GM18870 (cell line): Measurements from ENCODE around the gene LIMK1.

ENCODE experiments used
- ATAC-seq: cut with Tn5 transposase; IDR thresholded peaks from one replicate; pipeline ENCODE4 v1.9.1; 2021; ENCODE audit warnings: moderate library complexity; ENCODE audit not compliant: unreplicated experiment

Gene LIMK1

DNA sequence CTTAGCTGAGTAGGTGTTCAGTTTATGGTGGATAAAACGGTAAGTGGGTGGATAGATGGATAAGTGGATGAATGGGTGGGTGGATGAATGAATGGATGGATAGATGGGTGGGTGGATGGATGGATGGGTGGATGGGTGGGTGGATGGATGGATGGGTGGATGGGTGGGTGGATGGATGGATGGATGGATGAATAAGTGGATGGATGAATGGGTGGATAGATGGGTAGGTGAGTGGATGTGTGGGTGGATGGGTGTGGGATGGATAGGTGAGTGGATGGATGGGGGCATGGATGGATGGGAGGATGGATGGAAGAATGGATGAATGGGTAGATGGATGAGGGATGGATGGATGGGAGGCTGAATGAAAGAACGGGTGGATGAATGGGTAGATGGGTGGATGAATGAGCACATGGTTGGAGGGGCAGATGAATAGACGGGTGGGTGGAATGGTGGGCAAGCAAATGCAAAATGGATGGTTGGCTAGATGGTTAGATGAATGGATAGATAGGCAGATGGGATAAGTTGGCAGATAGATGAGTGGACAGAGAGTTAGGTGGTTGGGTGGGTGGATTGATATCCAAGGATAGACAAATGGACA is 29.9 kb upstream of the LIMK1 start:
- no peak for ATAC-seq

DNA sequence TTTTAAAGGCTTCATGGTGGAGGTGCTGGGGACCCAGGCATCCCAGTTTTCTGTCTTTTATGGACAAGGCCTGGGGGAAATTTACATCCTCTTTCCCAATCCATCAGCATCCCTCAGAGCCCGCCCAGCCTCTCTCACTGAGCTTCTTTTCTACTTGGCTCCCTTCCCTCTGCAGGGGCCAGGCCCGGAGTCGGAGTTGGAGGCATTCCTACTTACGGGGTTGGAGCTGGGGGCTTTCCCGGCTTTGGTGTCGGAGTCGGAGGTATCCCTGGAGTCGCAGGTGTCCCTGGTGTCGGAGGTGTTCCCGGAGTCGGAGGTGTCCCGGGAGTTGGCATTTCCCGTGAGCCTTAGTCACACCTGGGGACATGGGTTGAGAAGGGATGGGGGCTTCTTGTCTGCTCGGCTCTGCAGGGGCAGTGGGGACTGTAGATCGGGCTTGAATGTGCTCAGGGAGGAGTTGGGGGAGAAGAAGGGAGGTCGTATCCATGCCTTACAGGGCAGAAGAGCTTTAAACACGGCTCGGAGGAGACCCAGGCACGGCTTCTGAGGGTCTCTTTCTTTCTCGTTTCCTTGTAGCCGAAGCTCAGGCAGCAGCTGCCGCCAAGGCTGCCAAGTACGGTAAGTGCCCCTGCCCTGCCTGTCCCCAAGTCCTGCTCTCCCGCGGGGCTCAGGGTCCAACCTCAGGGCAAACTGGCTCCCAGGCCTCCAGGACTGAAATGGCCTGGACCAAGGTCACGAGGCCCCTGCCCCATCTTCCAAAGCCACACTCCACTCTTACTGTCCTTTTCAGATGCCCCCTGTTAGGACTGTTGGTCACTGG is 27.3 kb upstream of the LIMK1 start:
- ATAC-seq, result no peak

DNA sequence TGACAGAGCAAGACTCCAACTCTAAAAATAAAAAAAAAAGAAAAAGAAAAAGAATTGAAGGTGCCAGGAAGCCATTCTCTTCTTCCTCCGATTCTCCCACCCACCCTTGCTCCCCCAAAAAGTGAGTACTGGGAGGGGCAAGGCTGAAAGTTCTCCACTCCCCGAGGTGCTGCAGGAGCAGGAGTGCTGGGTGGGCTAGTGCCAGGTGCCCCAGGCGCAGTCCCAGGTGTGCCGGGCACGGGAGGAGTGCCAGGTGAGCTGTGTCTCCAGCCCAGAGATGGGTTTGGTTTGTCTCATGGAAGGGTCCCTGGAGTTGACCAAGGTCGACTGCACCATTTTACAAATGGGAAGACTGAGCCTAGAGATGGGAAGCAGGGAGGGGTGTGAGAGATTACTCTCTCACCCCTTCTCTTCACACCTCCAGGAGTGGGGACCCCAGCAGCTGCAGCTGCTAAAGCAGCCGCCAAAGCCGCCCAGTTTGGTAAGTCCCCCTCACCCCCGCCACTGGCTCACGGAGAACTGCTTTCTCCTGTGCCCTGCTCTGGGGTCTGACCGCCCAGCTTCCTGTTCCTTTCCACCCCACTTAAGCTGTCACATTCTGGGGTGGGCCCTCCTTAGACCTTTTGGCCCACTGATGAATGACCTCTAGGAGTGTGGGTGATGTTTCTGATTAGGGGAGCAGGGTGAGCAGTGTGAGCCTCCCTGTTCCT is 26.2 kb upstream of the LIMK1 start:
- ATAC-seq, result no peak

DNA sequence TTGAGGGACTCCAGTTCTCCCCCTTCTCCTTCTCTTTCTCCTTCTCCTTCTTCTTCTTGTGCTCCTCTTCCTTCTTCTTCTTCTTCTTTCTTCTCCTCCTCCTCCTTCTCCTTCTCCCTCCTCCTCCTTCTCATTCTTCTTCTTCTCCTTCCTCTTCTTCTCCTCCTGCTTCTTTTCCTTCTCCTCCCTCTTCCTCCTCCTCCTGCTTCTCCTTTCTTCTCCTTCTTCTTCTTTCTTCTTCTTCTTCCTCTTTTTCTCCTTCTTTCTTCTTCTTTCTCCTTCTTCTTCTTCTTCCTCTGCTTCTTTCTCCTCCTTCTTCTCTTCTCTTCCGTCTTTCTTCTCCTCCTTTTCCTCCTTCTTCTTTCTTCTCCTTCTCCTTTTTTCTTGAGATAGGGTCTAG is 25.6 kb upstream of the LIMK1 start:
- ATAC-seq, result no peak

DNA sequence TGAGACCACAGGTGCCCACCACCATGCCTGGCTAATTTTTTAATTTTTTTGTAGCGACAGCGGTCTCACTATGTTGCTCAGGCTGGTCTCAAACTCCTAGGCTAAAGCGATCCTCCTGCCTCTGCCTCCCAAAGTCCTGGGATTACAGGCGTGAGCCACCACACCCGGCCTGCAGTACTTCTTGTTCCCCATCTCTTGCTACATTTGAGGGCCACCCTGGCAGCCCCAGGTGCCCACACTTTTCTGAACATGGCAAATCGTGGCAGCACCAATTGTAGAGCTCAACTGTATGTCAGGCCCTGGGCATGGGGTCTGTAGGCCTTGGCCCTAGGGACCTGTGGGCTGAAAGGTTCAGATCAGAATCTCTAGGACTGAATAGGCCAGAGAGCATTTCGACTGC is 25.1 kb upstream of the LIMK1 start:
- no peak for ATAC-seq

DNA sequence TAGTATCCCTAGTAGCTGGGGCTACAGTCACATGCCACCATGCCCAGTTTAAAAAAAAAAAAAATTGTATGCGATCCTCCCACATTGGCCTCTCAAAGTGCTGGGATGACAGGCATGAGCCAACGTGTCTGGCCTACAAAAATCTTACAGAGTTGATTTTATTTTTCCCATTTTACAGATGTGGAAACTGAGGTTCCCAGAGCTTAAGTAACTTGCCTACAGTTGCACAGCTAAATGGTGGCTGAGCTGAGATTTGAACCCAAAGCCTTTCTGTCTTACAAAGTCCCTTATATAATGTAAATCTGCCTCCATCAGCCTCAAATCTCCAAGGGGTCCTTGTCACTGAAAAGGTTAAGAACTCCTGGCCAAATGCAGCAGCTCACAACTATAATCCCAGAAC is 24.6 kb upstream of the LIMK1 start:
- no peak for ATAC-seq

DNA sequence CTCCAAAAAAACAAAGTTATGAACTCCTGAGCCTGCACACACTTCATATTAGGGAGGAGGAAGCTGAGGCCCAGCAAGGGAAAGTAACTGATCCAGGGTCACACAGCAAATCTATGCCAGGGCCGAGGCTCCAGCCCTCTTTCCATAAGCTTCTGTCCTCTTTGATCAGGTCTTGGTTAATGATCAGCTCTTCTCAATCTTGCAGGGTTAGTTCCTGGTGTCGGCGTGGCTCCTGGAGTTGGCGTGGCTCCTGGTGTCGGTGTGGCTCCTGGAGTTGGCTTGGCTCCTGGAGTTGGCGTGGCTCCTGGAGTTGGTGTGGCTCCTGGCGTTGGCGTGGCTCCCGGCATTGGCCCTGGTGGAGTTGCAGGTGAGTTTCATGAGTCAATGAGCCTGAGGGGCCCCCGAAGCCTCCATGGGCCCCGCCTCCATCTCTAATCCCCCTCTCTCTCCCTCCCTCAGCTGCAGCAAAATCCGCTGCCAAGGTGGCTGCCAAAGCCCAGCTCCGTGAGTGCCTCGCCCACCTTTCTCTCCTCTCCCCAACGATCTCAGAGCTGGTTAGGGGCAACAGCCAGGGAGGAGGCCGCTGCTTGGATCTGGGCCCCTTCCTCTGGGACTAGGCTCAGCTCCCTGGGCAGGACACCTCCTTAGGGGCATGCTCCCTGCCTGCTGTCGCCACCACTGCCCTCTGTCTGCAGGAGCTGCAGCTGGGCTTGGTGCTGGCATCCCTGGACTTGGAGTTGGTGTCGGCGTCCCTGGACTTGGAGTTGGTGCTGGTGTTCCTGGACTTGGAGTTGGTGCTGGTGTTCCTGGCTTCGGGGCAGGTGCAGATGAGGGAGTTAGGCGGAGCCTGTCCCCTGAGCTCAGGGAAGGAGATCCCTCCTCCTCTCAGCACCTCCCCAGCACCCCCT is 23.7 kb upstream of the LIMK1 start:
- no peak for ATAC-seq

DNA sequence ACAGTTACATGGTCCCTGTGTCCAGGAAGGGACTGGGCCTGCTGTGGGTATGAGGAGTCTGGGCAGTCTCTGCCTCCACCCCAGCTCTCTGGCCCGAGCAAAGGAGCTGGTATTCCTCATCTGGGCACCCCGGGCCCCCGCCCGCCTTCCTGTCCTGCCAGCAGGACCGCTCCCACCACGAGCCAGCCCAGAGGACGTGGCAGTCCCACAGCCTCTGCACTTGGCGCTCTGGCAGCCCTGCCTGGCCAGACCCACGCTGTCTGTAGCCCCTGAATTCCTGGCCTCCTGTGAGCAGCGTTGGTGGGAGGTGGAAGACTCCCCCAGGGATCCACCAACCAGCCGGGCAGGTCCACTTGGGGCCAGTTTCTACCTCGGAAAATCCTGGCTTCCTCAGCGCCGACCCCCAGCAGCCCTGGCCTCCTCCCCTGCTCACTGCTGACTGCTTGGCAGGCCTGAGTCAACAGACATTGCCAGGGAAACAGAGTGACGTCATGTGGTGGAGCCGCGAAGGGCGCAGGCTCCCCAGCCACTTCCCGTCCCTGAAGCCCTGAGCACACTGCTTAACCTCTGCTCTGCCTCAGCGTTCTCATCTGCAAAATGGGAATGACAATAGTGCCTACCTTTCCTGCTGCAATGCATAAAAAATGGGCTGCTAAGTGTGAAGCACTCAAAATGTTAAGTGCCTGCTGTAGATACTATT is 21.6 kb upstream of the LIMK1 start:
- ATAC-seq, result no peak

DNA sequence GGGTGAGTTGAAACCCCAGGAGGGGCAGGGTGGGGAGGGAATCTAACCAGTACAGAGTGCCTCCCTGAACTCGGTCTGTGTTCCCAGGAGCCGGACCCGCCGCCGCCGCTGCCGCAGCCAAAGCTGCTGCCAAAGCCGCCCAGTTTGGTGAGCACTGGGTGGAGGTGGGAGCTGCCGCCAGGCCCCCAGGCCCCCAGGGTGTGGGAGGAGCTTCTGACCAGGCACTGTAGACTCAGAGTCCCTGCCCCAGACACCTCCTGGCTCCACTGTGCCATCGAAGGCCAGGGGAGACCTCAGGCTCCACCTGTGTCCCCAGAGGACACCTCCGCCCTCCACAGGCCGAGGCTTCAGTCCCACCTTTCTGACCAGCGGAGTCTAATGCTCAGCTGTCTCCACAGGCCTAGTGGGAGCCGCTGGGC is 20.4 kb upstream of the LIMK1 start:
- ATAC-seq, result no peak

DNA sequence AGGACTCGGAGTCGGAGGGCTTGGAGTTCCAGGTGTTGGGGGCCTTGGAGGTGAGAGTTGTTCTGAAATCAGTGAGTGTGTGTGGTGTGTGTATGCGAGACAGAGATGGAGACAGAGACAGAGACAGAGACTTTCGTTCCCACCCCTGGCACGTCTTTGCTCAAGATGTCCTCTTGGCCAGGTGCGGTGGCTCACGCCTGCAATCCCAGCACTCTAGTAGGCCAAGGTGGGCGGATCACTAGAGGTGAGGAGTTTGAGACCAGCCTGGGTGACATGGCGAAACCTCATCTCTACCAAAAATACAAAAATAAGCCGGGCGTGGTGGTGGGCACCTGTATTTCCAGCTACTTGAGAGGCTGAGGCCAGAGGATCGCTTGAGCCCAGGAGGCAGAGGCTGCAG is 20.0 kb upstream of the LIMK1 start:
- ATAC-seq, result no peak

DNA sequence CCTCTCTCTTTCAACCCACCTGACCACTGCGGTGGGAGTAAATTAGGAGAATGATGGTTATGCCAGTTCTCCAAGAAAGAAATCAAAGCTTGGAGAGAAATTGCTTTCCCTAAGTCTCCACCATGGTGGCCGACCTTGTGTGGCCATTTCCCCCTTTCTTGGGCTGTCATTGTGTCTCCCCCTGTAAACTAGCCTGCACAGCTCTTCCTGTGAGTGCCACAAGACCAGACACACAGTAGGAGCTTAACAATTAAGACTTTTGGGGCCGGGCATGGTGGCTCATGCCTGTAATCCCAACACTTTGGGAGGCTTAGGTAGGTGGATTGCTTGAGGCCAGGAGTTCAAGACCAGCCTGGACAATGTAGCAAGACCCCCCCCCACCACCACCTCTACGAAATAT is 18.9 kb upstream of the LIMK1 start:
- ATAC-seq, result no peak

DNA sequence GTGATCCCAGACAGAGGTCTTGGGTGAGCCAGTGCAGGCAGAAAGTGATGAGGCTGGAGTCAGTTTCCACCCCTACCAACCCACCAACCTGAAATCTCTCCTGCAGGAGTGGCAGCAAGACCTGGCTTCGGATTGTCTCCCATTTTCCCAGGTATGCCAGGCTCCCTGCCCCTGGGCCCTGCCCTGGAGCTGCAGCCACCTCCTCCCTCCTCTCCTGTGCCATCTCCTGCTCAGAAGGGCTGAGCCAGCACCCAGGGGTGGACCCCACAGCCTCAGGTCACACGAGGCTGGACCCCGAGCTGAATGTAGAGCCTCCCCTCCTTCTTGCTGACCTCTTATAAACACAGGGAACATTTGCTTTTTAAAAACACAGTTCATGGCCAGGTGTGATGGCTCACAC is 17.0 kb upstream of the LIMK1 start:
- no peak for ATAC-seq

DNA sequence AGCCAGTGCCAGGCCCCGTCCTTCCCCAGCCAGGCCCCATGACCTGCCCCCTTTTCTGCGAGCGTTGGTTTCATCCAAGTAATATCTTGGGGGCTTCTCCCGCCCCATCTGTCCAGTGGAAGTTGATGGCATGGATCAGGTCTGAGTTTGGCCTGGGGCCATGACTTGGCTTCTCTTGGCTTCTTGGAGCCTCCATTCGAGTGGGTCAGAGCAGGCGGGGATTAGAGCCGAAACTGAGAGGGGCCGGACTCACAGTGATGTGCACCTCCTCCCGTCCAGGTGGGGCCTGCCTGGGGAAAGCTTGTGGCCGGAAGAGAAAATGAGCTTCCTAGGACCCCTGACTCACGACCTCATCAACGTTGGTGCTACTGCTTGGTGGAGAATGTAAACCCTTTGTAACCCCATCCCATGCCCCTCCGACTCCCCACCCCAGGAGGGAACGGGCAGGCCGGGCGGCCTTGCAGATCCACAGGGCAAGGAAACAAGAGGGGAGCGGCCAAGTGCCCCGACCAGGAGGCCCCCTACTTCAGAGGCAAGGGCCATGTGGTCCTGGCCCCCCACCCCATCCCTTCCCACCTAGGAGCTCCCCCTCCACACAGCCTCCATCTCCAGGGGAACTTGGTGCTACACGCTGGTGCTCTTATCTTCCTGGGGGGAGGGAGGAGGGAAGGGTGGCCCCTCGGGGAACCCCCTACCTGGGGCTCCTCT is 15.1 kb upstream of the LIMK1 start:
- ATAC-seq, result no peak

DNA sequence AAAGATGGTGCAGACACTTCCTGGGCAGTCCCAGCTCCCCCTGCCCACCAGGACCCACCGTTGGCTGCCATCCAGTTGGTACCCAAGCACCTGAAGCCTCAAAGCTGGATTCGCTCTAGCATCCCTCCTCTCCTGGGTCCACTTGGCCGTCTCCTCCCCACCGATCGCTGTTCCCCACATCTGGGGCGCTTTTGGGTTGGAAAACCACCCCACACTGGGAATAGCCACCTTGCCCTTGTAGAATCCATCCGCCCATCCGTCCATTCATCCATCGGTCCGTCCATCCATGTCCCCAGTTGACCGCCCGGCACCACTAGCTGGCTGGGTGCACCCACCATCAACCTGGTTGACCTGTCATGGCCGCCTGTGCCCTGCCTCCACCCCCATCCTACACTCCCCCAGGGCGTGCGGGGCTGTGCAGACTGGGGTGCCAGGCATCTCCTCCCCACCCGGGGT is 14.5 kb upstream of the LIMK1 start:
- ATAC-seq, result no peak

DNA sequence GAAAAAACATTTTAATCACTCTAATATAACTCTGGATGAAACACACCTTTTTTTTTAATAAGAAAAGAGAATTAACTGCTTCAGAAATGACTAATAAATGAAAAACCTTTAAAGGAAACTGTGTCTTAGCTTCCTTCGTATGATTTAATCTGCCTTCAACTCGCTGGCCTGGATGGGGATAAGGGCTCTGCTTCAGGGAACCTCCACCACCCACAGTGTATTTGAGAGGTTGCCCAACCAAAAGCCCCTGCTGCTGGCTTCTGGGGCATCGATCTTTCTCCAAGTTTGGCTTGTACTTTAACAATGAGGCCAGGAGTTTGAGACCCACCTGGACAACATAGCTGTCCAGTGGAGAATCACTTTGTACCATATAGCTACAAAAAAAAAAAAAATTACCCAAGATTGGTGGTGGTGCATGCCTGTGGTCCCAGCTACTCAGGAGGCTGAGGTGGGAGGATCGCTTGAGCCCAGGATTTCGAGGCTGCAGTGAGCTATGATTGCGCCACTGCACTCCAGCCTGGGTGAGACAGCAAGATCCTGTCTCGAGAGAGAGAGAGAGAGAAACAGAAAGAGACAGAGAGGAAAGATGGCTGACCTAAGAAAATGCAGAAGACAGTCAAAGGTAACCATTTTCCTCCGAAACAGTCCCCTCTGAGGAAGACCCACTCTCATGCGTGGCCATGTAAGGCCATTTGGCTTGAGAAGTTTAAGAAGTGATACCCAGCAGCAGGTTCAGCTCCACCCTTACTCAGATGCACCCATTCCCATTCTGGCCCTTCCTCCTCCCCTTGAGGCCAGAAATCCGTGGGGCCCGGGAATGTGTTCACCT is 13.6 kb upstream of the LIMK1 start:
- no peak for ATAC-seq

DNA sequence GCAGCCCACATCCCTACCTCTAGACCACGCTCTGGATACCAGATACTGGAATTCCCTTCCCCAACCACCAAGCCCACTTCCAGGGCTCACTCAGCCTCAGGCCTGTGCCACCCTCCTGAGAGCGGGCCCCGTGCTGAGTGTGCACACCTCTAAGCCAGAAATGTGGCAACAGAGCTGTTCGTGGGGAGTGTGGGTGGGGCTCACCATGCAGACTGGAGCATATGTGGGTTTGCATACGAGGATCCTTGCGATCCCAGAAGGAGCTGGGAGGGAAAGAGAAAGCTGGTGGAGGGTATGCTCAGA is 13.0 kb upstream of the LIMK1 start:
- ATAC-seq, result no peak

DNA sequence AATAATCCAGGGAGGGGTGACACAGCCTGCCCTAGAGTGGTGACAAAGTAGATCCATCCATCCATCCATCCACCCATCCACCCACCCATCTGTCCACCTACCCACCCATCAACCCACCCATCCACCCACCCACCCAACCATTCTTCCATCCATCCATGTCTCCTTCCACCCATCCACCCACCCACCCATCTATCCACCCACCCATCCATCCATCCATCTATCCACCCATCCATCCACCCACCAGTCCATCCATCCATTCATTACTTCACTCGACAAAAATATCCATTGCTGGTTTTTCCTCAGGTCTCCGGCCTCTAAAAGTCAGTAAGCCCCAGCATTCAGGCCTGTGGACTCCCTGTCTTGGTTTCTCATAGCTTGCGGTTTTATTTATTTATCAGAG is 12.5 kb upstream of the LIMK1 start:
- no peak for ATAC-seq

DNA sequence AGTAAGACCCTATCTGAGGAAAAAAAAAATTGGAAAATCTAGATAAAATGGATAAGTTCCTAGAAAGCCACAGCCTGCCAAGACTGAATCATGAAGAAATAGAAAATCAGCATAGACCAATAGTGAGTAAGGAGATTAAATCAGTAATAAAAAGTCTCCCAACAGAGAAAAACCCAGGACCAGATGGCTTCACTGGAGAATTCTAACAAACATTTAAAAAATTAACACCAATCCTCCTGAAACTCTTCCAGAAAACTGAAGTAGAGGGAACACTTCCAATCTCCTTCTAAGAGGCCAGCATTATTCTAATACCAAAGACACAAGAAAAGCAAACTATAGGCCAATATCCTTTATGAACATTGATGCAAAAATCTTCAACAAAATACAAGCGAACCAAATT is 8.8 kb upstream of the LIMK1 start:
- ATAC-seq, result no peak

DNA sequence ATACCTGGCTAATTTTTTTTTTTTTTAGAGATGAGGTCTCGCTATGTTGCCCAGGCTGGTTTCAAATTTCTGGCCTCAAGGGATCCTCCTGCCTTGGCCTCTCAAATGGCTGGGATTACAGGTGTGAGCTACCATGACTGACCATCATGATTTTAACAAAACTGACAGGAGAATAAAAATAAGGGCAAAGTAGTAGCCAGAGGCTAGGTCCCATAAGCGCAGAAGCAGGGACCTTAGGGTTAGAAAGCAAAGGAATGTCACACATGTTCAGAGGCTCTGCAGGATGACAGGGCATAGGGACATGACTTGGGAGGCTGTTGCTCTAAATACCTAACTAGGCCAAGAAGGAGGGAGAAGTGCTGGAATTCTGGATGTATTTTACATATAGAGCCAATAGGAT is 5.1 kb upstream of the LIMK1 start:
- ATAC-seq, result no peak
